SKM-1 treated with dmso at 0.1 percent for 144 hours (cell line): ENCODE measurements around the gene NEU4.
"Not testable (repeated sequence)": the region's sequence is repeated elsewhere in the genome, so short reads cannot be mapped to it uniquely, and the experiment has no call there.

Experiments used
- DNase-seq: peaks from one replicate; lab custom pipeline; 2025; ENCODE audit not compliant: unreplicated experiment; lab: John Stamatoyannopoulos, UW

The NEU4 gene

DNA sequence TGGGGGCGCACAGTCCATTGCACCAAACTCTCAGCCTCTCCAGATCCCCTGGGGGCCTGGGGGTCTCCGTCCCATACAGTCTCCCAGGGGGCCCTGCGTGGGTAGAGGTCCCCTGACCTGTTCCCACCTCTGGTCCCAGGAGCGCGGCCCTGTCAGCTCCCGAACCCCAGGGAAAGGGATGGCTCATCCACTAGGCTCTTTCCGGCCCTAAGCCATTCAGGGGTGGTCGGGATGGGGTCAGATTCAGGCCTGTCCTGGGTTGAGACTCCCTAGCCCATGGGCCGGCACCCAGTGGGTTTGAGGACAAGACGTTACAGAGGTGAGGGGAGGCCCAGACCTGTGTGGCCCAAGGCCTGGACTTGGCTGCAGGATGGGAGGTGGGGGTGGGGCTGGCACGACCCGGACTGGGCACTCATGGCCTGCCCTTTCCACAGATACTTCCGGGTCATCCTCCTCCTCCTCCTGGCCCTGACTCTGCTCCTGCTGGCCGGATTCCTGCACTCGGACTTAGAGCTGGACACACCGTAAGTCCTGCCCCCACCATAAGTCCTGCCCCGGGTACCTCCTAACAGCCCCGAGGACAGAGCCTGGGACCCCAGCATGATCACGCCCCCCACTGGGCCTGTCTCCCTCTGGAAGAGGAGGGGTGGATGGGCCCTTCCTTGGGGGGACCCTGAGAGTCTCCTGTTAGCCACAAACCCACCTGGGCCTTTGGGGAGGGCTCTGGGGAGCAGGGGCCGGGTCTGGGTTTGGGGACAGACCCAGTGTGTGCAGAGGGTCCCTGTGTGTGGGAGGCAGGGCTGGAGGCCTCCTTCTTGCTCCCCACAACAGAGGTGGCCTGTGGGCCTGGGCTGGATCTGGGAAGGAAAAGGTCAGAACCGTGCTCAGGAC is 10.1 kb upstream of the NEU4 start:
- no peak for DNase-seq

DNA sequence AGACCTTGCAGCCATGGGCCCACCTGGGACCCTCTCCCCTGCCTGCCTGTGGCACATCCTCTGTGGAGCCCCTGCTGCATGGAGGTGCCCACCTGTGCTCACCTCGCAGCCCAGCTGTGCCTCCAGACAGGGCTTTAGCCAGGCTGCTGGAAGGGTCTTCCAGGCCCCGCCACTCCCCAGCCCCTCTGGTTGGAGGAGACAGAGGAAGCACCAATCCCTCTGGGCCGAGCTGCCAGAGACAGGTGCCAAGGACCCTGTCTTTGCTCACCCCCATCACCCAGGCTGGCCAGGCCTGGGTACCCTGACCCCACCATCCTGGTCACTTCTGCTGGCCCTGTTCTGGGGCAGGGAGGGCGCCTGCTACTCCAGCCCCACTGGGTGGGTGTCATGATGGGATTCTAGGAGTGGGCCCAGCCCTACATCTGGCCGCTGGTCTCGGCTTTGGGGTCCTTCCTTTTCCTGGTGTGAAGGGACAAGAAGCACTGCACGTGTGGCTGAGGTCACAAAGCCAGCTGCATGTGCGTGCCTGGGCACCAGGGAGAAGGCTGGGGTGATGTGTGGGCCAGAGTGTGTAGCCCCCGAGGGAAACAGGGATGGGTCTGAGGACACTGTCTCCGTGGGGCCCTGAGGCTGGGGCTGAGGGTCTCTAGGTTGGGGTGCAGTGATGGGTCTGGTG is 9.3 kb upstream of the NEU4 start:
- DNase-seq: no peak

DNA sequence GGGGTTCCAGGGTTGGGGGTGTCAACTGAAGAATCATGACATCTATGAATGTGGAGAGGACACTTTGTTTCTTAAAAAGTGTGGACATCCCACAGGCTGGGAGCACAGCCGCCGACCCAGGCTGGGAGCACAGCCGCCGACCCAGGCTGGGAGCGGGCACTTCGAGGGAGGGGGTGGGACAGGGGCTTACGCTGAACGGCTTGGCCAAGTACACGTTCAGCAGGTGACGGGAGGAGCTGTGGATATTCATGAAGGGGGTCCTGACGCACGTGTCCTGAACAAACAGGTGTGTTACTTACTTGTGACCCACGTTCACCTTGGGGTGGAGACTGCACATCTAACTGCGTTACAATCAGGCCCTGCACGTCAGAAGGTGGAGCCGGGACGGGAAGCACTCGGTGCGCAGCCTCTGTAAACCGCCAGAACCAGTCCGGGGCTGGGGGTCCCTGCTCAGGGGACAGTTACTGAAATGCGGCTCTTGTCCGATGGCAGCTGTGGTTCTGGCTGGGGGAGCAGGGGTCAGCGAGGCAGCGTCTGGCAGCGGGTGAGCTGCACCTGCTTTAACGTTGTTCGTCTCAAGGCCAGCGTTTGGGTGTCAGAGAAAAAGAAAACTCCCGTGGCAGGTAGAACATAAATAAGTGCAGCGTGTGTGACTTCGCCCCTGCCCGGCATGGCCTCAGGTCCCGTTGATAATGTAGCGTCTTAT is 8.6 kb upstream of the NEU4 start:
- not testable (repeated sequence) for DNase-seq

DNA sequence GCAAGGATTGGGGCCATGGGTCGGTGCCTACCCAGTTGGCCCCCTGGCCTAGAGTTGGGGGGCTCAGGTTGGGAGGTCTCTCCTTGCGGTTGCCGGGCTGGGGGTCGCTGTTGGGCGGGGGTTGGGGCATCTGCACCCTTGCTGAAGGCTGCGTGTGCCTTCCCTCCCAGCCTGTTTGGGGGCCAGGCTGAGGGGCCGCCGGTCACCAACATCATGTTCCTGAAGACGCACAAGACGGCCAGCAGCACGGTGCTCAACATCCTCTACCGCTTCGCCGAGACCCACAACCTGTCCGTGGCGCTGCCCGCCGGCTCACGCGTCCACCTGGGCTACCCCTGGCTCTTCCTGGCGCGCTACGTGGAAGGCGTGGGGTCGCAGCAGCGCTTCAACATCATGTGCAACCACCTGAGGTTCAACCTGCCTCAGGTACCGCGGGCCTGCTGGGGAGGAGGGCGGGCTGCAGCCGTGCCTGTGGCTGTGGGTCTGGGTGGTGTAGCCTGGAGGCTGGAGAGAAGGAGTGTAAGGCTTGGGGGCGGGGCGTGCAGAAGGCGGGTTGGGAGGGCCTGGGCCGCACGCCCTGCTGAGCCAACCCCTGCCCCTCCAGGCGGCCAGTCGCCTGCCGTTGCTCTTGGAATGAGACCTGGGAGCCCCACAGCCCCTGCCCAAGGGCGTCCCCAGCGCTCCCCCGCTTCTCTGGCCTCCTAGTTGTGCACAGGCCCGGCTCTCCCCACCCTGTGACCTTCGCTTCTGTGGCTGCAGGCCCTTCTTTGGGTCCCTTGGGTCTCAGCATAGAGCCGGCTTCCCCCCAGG is 7.2 kb upstream of the NEU4 start:
- no peak for DNase-seq

DNA sequence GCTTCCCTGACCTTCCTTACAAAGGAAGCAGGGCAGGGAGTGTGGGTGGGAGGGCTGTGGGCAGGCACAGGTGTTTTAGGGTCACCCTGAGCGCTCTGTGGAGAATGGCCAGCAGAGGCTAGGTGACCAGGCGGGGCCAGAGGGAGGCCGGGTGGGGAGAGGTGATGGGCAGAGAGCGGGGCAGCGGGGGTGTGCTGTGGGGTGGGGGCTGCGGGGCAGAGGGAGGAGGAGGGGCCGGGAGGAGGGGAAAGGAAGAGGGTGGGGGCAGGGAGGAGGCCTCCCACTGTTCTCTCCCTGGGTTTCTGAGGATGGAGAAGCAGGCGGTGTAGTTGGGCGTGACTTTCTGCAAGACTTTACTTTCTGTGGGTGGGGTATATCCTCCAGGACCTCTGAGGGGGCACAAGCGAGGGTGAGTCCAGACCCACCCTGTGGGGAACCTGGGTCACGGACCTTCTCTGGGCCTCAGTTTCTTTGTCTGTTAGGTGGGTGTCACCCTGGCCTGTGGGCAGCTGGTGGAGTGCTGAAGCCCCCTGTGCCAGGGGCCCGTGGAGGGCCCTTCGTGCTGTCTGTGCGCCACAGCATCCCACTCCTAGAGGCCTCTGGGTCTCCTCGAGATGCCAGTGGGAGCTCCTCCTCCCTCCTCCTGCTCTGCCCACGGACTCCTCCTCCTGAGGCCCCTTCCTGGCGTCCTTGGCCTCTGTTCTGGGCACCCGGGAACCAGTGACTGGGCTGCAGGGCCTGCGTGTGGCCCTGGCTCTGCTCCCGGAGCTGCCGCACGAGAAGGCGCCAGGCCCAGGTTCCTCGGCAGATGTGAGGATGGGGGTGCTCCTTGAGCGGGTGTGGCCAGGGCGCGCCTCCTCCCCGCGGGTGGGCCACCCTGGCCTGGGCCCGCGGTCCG is 6.3 kb upstream of the NEU4 start:
- DNase-seq: no peak

DNA sequence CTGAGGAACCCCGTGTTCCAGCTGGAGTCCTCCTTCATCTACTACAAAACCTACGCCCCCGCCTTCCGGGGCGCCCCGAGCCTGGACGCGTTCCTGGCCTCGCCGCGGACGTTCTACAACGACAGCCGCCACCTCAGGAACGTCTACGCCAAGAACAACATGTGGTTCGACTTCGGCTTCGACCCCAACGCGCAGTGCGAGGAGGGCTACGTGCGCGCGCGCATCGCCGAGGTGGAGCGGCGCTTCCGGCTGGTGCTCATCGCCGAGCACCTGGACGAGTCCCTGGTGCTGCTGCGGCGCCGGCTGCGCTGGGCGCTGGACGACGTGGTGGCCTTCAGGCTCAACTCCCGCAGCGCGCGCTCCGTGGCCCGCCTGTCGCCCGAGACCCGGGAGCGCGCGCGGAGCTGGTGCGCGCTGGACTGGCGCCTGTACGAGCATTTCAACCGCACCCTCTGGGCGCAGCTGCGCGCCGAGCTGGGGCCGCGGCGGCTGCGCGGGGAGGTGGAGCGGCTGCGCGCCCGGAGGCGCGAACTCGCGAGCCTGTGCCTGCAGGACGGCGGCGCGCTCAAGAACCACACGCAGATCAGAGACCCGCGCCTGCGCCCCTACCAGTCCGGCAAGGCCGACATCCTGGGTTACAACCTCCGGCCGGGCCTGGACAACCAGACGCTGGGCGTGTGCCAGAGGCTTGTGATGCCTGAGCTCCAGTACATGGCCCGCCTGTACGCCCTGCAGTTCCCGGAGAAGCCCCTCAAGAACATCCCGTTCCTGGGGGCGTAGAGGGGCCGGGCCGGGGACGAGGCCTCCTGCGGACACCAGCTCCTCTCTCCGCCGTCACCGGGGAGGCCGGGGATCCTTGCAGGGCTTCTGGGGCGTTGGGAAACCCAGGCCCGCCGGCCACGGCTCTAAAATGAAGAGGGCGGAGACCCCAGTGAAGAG is 5.3 kb upstream of the NEU4 start:
- no peak for DNase-seq

DNA sequence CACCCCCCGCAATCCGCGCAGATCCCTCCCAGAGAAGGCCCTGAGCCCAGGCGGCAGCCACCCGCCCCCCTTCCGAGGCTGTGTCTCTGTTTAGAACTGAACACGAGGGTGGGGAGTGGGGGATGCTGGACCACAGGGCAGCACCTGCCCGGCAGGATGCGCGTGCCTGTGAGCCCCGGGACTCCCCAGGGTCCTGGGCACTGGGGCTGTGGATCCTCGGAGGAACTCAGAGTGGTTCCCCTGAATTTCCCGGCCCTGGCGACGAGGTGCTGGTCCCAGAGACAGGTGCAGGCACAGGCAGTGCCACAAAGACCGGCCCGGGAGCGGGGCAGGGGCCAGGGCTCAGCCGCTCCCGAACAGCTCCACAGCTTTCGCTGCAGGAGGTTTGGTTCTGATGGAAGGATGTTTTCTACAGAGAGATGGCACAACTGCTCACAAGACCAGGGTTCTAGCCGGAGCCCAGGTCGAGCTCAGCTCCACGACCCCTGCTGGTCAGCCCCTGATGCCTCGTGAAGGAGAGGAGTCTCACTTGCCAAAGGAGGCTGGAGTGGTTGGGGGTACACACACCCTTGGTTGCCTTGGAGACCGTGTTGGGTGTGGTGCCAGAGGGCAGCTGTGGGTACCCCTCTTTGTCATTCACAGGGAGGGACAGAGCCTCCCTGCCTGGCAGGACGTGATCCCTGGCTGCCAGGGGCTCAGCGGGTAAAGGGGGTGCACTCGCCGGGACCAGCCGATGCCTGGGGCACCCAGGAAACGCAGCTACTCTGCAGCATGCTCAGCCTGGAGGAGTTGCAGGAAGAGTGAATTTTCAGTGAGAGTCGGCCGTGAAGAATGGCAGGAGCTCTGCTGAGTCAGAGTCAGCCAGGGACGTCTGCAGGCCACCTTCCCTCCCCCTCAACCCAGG is 4.4 kb upstream of the NEU4 start:
- DNase-seq: peak; percentile 4

DNA sequence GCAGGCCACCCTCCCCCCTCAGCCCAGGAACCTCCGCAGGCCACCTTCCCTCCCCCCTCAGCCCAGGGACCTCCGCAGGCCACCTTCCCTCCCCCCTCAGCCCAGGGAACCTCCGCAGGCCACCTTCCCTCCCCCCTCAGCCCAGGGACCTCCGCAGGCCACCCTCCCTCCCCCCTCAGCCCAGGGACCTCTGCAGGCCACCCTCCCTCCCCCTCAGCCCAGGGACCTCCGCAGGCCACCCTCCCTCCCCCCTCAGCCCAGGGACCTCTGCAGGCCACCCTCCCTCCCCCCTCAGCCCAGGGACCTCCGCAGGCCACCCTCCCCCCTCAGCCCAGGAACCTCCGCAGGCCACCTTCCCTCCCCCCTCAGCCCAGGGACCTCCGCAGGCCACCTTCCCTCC is 2.8 kb upstream of the NEU4 start:
- DNase-seq: not testable (repeated sequence)

DNA sequence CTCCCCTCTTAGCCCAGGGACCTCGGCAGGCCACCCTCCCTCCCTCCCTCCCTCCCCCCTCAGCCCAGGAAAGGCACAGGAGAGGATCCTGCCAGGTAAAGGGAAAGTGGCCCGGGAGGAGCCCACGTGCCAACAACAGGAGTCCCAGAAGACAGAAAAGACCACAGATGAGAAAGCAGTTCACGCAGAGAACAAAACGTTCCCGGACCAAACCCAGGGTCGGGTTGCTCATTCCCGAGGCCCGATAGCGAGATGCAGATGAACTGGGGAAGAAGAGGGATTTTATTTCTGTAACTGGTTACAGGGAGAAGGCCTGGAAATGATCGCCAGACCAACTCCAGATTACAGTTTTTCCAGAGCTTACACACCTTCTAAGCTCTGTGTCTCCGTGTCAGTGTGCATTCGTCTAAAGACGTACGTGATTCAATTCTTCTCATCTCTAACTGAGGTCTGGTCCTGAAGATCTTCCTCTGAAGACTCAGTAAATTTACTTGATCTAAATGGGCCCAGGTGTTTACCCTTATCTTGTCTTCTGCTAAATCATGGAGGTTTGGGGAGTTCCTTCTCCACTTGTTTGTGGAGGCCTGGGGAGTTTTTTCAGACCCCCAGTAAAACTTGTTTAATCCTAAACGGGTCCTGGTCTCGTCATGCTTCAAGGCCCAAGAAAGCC is 807 bp upstream of the NEU4 start:
- no peak for DNase-seq

DNA sequence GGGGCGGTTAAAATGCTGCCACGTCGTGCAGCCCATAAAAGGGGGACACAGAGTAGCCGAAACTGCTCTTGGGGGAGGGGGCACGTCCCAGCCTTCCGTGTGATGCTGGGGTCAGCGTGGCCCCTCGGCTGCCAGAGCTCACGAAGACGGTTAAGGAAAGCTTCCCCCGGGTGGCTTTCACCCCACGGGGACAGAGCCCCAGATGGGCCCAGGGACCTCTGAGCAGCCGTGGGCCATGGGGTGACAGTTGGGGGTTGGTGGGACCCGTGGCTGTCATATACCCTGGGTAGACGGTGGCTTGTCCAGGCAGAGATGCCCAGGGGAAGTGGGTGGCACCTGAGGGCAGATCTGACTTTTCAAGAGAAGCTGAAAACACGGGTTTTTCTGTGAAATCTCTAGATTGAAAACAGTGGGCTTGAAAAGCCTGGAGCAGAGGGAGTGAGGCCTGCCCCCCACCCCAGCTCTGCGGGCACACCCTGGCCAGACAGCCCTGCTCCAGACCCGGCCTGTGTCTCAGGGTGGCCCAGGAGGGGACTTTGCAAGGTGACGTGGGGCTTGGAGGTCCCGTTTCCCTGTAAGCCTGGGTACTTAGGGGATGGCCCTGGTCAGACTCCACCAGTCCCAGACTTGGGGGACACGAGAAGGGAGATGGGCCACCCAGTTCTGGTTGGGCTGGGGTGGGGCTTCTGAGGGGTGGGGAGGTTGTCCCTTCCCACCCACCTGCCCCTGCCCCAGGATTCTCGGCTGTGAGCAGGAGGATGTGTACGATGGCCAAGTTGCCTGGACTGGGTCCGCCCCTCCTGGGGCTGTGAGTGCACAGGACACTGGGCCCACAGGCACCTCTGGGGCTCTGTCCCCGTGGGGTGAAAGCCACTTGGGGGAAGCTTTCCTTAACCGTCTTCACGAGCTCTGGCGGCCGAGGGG is 652 bp downstream of the NEU4 start:
- DNase-seq: no peak

DNA sequence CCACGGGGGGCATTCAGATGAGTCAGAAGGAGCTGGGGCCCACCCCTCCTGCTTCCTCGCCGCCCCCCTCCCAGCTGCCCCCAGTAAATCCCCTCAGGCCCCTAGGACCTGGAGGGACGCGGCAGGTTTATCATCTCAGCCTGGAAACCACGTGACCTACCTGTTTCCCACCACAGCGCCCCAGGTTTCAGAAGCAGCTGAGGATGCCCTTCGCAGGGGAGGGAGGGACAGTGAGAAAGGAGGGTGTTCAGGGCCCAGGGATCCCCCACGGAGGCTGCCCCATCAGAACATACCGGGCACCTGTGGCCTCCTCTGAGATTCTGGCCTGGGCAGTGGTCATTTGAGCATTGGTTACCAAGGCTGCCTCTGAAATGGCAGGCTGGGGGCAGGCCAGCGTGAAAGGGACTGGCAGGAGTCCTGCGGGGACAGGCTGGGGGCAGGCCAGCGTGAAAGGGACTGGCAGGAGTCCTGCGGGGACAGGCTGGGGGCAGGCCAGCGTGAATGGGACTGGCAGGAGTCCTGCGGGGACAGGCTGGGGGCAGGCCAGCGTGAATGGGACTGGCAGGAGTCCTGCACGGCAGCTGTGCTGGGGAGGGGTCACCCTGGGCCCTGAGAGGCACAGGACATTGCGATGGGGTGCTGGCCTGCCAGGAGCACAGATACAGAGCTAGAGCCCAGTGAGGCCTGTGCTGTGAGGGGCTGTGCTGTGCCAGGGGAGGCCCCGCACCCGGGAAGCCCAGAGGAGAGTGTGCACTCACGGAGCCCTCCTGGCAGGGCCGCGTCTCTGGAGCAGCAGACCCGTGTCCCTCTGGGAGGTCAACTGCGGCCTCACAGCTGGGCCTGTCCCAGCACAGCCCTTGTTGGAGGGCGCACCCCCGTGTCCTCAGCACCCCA is 1.6 kb downstream of the NEU4 start:
- DNase-seq: no peak

DNA sequence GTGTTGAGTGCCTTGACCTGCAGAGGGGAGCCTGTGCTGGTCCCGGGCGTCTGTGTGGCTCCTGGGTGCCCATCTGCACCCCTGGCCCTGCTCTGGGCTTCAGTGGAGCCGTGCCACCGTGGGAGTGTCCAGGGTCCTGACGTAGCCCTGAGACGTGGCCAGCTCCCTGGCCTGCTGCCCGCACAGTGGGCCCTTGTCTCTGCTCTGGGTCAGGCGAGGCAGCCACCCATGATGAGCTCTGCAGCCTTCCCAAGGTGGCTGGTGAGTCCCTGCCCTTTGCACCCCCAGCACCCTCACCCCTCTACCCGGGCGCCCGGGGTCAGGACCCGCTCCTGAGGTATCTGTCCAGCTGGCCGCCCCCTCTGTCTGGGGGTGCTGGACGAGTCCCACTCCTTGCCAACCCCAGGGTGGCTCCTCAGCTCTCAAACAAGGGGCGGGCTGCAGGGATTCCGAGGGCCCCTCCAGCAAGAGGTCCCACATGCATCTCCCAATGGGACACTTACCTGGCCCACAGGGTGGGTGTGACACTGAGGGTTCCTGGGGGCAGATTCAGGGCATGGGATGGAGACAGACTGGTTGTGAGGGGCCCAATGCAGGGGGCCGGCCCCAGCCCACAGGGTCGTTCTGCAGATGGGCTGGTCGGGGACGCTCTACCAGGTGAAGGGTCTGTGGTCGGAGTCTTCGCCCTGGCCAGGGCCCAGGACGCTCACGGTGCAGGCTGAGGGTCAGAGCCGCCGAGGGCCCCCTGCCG is 2.4 kb downstream of the NEU4 start:
- DNase-seq: no peak

DNA sequence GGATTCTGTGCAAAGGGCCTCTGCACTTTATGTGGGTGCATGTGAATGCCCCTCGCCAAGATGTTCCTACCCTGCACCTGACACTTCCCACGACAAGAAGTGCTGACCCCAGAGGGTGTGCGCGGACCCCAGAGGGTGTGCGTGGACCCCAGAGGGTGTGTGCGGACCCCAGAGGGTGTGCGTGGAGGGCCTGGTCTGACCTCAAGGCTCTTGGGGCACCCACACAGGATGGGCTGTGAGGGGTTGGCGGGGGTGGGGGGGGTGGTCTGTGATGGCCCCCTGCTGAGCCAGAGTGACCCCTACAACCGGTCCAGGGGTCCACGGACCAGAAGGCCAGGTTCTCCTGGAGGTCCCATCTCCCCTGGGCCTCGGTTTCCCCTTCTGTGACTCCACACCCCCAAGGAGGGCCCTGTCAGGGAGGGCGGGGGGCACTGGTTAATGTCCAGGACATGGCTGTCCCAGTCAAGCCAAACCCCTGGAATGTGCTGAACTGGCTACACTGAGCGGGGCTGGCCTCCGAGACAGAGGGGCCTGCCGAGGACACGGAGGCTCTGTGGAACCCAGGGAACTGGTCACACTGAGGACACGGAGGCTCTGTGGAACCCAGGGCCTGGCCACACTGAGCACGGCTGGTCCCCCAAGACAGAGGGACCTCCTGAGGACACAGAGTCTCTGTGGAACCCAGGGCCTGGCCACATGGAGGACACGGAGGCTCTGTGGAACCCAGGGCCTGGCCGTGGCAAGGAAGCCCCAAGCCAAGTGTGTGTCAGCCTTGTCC is 3.1 kb downstream of the NEU4 start:
- DNase-seq: no peak
